Activated CD4-positive, alpha-beta T cell treated with anti-CD3 and anti-CD28 coated beads, Interleukin-2, Interleukin-6, amounts not matched to agents 100 ng/mL and 50 ng/mL, durations not matched to agents 16 hours and 8 hours (primary cell): ENCODE measurements around the gene C16orf96.
"Not testable (repeated sequence)": the region's sequence is repeated elsewhere in the genome, so short reads cannot be mapped to it uniquely, and the experiment has no call there.

ENCODE experiments used
- DNase-seq: peaks from one replicate; pipeline ENCODE4 v3.0.0-alpha.2; 2020

Gene C16orf96

GRCh38 chr16:4570086-4570485, 13.9 kb downstream of the C16orf96 start:
- DNase-seq = no peak

GRCh38 chr16:4570688-4571321, 14.7 kb downstream of the C16orf96 start:
- no peak for DNase-seq

GRCh38 chr16:4572715-4573114, 16.6 kb downstream of the C16orf96 start:
- no peak for DNase-seq

- DNase-seq = not testable (repeated sequence)
These were observed 17.8 kb downstream of the C16orf96 start for GRCh38 chr16:4573926-4574325.

GRCh38 chr16:4574919-4575705, 19.0 kb downstream of the C16orf96 start:
- DNase-seq = no peak

GRCh38 chr16:4576008-4576407, 19.9 kb downstream of the C16orf96 start:
- no peak for DNase-seq

- no peak for DNase-seq
These were observed 22.9 kb downstream of the C16orf96 start for GRCh38 chr16:4578961-4579530.

GRCh38 chr16:4580250-4580649, 24.1 kb downstream of the C16orf96 start:
- no peak for DNase-seq

GRCh38 chr16:4583906-4584305, 27.8 kb downstream of the C16orf96 start:
- DNase-seq = no peak

- DNase-seq = no peak
These were observed 30.2 kb downstream of the C16orf96 start for GRCh38 chr16:4586291-4586690.

GRCh38 chr16:4588386-4588785, 32.2 kb downstream of the C16orf96 start:
- no peak for DNase-seq

GRCh38 chr16:4588961-4589360, 32.8 kb downstream of the C16orf96 start:
- no peak for DNase-seq

- DNase-seq = no peak
These were observed 35.1 kb downstream of the C16orf96 start for GRCh38 chr16:4591191-4591590.

GRCh38 chr16:4591706-4592470, 35.7 kb downstream of the C16orf96 start:
- no peak for DNase-seq

GRCh38 chr16:4593086-4593485, 36.9 kb downstream of the C16orf96 start:
- no peak for DNase-seq

GRCh38 chr16:4594433-4595410, 38.6 kb downstream of the C16orf96 start:
- DNase-seq = no peak

GRCh38 chr16:4597174-4597573, 41.0 kb downstream of the C16orf96 start:
- no peak for DNase-seq

GRCh38 chr16:4599037-4599436, 42.9 kb downstream of the C16orf96 start:
- no peak for DNase-seq

GRCh38 chr16:4599545-4599944, 43.4 kb downstream of the C16orf96 start:
- no peak for DNase-seq

GRCh38 chr16:4601036-4601863, 45.1 kb downstream of the C16orf96 start:
- no peak for DNase-seq

- no peak for DNase-seq
These were observed 45.7 kb downstream of the C16orf96 start for GRCh38 chr16:4601864-4602186.
